Caki2 (cell line): Measurements from ENCODE around the gene ADAMTS6. TPM values are rescaled to one million over a fixed set of nuclear protein-coding genes. Genes with fewer than 3 reads are reported as not detected.
"Not testable (repeated sequence)": the region's sequence is repeated elsewhere in the genome, so short reads cannot be mapped to it uniquely, and the experiment has no call there.

ENCODE experiments used
- DNase-seq: peaks from one replicate; pipeline ENCODE4 v3.0.0-alpha.2; 2015; ENCODE audit warnings: low read depth
- in situ Hi-C: cut with HindIII; loops from 2 replicates; pipeline ENCODE4 v1.10.0; 2016; ENCODE audit warnings: low sequenced_read_pairs, low pct_unique_long_range_greater_than_20kb, mixed read lengths
- total RNA-seq: library from RNA; depleted of rRNA; stranded (reverse); fragments of >200 nt; shearing (Covaris generic); gene quantifications from 2 replicates; pipeline ENCODE4 v1.2.3, GENCODE V29; 2014; ENCODE audit warnings: low replicate concordance

Gene ADAMTS6
- total RNA-seq, 1 experiment from 2014 or later: not detected

DNA sequence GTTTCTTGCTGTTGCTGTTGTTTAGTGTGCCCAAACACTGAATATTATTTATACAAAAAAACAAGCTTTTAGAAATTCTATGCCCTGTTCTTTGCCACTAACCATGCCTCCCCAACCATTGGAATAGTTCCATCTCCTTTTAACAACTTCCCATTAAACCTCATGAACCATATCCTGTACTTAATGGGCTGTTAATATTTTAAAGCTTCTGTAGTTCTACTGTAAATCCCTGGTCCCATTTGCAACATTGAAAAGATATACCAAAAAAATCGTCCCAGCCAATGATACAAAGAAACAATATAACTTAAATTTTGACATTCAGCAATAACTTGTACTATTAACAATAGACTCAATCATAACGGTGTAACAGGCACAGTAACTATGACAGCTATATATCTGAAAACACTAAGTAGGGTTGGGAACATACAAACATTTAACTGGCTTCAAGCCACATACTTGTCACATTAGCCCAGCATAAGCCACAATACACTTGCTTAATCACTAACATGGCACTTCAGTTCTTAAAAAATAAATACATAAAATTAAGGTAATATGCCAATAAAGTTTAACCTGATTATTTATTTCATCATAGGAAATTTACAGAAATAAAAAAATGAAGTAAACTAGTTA, 86.1 kb downstream of the ADAMTS6 start:
- DNase-seq: no peak
- in situ Hi-C loops: no loop called here

- peak; percentile 1 for DNase-seq
- in situ Hi-C loops: no loop called here
Observed at GRCh38 chr5:65394087-65394486, 87.6 kb downstream of the ADAMTS6 start.

- no peak for DNase-seq
- in situ Hi-C loops: no loop called here
Observed at GRCh38 chr5:65391591-65391990, 90.1 kb downstream of the ADAMTS6 start.

- in situ Hi-C loops: no loop called here
Observed at GRCh38 chr5:65390208-65390607, 91.5 kb downstream of the ADAMTS6 start.

GRCh38 chr5:65383859-65384258, 97.9 kb downstream of the ADAMTS6 start:
- no peak for DNase-seq
- in situ Hi-C loops: no loop called here

More at GRCh38 chr5:65390208-65390607, 91.5 kb downstream of the ADAMTS6 start:
- DNase-seq: no peak

DNA sequence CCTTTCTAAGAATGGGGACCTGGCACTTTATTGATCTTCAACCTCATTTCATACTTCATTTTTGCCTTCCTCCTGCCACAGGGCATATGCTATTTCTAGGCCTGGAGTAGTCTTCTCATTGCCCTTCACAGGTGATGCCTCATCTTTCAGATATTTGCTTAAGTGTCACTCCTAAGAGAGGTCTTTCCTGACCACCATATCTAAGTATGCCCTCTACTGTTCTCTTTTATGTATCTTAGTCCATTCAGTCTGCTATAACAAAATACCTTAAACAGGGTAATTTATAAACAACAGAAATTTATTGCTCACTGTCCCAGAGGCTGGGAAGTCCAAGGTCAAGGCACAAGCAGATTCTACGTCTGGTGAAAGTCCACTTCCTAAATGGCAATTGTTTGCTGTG, 99.1 kb downstream of the ADAMTS6 start:
- in situ Hi-C loops: no loop called here
- no peak for DNase-seq

DNA sequence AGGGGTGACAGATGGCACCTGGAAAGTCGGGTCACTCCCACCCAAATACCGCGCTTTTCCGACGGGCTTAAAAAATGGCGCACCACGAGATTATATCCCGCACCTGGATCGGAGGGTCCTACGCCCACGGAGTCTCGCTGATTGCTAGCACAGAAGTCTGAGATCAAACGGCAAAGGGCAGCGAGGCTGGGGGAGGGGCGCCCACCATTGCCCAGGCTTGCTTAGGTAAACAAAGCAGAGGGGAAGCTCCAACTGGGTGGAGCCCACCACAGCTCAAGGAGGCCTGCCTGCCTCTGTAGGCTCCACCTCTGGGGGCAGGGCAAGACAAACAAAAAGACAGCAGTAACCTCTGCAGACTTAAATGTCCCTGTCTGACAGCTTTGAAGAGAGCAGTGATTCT, 111.2 kb downstream of the ADAMTS6 start:
- DNase-seq, in situ Hi-C loops: not testable (repeated sequence)

DNA sequence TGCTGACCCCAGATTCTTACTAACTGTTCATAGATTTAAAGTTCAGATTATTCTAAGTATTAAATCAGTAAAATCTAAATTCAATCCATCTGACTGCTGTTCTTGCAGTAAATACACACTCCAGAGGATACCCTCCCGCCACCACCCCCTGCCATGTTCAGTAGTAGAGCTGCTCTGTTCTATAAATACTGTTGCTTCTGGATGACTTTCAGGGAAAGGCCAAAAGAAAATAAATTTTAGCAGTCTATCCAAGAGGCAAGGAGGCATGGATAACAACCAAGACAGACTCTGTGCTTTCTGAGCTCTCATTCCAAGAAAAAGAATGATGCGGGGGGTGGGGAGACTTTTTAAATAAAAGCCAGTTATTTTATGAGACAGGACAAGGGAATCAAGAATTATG, 115.1 kb downstream of the ADAMTS6 start:
- in situ Hi-C loops: no loop called here
- no peak for DNase-seq

DNA sequence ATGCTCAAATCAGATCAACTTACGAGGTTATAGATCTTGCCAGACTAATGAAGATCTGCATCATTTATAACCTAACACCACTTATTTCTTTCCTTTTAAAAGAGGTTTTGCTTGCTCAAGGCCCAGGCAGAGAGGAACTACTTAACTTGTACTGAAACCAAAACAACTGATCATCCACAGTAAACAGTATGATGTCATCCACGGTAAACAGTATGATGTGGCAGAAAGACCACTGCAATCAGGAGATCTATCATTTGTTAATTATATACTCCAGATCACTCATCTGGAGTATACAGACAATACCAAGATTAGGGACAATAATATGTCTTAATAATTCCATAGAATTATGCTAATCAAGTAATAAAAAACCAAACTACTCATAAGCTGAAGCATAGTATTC, 116.8 kb downstream of the ADAMTS6 start:
- in situ Hi-C loops: no loop called here
- DNase-seq: no peak

- in situ Hi-C loops: no loop called here
- DNase-seq: no peak
Observed at GRCh38 chr5:65363499-65363898, 118.2 kb downstream of the ADAMTS6 start.

DNA sequence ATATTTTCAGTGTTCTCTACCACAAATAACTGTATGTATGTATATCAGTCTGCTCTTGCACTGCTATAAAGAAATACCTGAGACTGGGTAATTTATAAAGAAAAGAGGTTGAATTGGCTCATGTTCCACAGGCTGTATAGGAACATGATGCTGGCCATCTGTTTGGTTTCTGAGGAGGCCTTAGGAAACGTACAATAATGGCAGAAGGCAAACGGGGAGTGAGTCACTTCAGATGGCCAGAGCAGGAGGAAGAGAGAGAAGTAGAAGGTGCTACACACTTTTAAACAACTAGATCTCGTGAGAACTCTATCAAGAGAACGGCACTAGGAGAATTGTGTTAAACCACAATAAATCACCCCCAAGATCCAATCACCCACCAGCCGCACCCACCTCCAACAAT, 121.7 kb downstream of the ADAMTS6 start:
- in situ Hi-C loops: no loop called here
- no peak for DNase-seq

DNA sequence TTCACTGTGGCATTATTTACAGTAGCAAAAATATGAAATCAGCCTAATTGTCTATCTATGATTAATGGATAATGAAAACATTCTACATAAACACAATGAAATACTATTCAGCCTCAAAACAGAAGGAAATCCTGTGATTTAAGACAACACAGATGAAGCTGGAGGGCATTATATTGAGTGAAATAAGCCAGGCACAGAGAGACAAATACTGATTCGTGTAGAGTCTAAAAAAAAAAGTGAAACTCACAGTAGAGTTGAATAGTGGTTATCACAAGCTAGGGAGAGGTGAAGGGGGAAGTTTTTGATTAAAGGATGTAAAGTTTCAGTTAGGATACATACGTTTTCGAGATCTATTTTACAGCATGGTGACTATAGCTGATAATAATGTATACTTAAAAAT, 122.2 kb downstream of the ADAMTS6 start:
- in situ Hi-C loops: no loop called here
- no peak for DNase-seq

DNA sequence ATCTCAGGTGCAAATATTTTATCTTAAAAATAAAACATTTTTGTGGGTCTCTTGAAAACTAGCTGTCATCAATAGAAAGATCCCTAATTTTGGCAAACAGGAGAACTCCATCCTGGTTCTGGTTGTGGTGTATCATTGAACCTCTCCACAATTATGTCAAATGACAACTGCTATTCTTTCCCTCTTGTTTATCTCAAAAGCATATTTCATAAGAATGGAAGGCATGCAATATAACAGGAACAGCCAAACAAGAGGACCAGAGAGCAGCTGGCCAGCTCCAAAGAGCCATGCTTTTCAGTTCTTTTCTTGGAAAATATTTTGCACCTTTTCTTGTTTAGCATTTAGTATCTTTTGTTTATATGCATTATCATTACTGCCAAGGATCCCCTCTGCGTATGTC, 125.4 kb downstream of the ADAMTS6 start:
- in situ Hi-C loops: no loop called here
- DNase-seq: no peak

GRCh38 chr5:65355301-65355700, 126.4 kb downstream of the ADAMTS6 start:
- in situ Hi-C loops: no loop called here
- no peak for DNase-seq

DNA sequence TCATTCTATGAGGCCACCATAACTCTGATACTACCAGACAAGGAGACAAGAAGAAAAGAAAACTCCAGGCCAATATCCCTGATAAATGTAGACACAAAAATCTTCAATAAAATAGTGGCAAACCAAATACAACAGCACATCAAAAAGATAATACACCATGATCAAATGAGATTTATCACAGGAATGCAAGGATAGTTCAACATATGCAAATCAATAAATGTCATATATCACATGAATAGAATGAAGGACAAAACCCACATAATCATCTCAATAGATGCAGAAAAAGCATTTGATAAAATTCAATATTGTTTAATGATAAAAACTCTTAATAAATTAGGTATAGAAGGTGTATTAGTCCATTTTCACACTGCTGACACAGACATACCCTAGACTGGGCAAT, 139.9 kb downstream of the ADAMTS6 start:
- no peak for DNase-seq
- in situ Hi-C loops: no loop called here

- no peak for DNase-seq
- in situ Hi-C loops: no loop called here
Observed at GRCh38 chr5:65338606-65339151, 143.0 kb downstream of the ADAMTS6 start.

DNA sequence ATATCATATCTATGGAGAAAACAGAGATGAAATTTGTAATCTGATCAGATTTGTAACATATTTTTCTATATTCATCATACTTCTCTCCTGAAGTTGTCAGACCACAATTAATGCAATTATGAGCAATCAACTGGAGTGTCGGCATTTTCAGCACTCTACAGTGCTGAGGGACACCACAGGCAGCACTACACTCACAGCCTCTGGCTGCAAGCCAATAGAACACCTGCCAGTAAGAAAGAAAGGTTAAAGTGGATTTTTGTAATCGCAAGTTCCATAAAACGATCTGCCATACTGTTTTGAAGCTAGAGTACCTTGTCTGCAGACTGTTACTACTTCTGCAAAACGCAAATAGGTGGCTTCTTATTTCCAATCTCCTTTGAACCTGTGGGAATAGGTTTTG, 147.6 kb downstream of the ADAMTS6 start:
- DNase-seq: no peak
- in situ Hi-C loops: no loop called here

- DNase-seq: no peak
- in situ Hi-C loops: no loop called here
Observed at GRCh38 chr5:65332591-65332990, 149.1 kb downstream of the ADAMTS6 start.

DNA sequence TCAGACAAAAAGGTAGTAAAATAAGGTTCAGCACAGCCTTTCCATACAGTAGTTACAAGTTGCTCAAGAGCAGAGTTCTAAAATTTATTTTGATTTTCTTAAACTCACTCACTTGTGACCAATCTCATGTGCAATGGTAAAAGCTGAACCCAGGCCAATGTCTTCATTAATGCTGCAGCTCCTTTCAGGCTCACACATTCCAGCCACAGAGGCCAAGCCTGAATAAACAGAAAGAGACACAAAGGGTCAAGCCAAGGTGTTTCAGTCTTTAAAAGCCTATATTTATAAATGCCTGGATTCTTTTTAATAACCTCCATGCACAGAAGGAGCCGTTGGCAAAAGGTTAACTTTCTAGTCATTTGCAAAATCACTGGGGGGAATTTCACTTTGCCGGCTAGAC, 152.5 kb downstream of the ADAMTS6 start:
- in situ Hi-C loops: no loop called here
- DNase-seq: no peak

GRCh38 chr5:65327582-65327981, 154.1 kb downstream of the ADAMTS6 start:
- in situ Hi-C loops: no loop called here
- no peak for DNase-seq
